IMR-90 (cell line): ENCODE data around the gene PRRC1. TPM values are rescaled to one million over a fixed set of nuclear protein-coding genes. Genes with fewer than 3 reads are reported as not detected.

ENCODE experiments used
- ATAC-seq: fragments of 200-7000 bp; cut with Tn5 transposase; 2 replicates; pipeline ENCODE4 v1.9.1; 2020; ENCODE audit warnings: low read depth, mild to moderate bottlenecking, moderate library complexity
- BruUV-seq: library from RNA; stranded (reverse); fragments of 400-500 nt; replicated peaks from 2 replicates; lab custom pipeline; 2021; lab: Mats Ljungman, UMichigan
- CTCF ChIA-PET: fragments of 300-600 bp; formaldehyde crosslinking; extraction: SDS; loops from one replicate; lab custom pipeline; 2021; ENCODE audit warnings: antibody characterized with exemption; lab: Yijun Ruan, JAX
- POLR2A ChIA-PET: fragments of 300-600 bp; sonication (Branson Sonifier 250); formaldehyde crosslinking; loops from one replicate; lab custom pipeline; 2022; ENCODE audit warnings: antibody characterized with exemption; ENCODE audit not compliant: unreplicated experiment; lab: Charles Lee
- DNase-seq: peaks from one replicate; pipeline ENCODE4 v3.0.0; 2013
- H2AFZ ChIP-seq: replicated peaks from 2 replicates; pipeline ENCODE3; 2013; ENCODE audit warnings: low read length, mild to moderate bottlenecking; ENCODE audit not compliant: poor library complexity
- H2AK5ac ChIP-seq: 2 replicates; pipeline ENCODE4 v1.6.1; 2013; ENCODE audit warnings: low read depth, low read length, inconsistent platforms
- H2AK9ac ChIP-seq: replicated peaks from 2 replicates; pipeline ENCODE3; 2013; ENCODE audit warnings: mild to moderate bottlenecking, low read depth, low read length, moderate library complexity; ENCODE audit not compliant: poor library complexity
- H2BK120ac ChIP-seq: 2 replicates; pipeline ENCODE4 v1.6.1; 2013; ENCODE audit warnings: low read depth, low read length, inconsistent platforms
- H2BK15ac ChIP-seq: 3 replicates; pipeline ENCODE4 v1.6.1; 2013; ENCODE audit warnings: low read depth, low read length, inconsistent platforms
- H2BK20ac ChIP-seq: 2 replicates; pipeline ENCODE4 v1.6.1; 2013; ENCODE audit warnings: low read depth, mild to moderate bottlenecking, inconsistent platforms, low read length, moderate library complexity
- H2BK5ac ChIP-seq: 2 replicates; pipeline ENCODE4 v1.6.1; 2013; ENCODE audit warnings: mild to moderate bottlenecking, low read depth, low read length, inconsistent platforms; ENCODE audit not compliant: poor library complexity, severe bottlenecking
- H3K14ac ChIP-seq: replicated peaks from 2 replicates; pipeline ENCODE4 v1.6.1; 2013; ENCODE audit warnings: low read depth, low read length, inconsistent platforms
- H3K18ac ChIP-seq: 2 replicates; pipeline ENCODE4 v1.6.1; 2013; ENCODE audit warnings: low read depth, low read length, control low read depth
- H3K23ac ChIP-seq: 2 replicates; pipeline ENCODE4 v1.6.1; 2013; ENCODE audit warnings: low read depth, low read length, inconsistent platforms
- H3K27ac ChIP-seq: 2 replicates; pipeline ENCODE4 v1.5.1; 2013; ENCODE audit warnings: mild to moderate bottlenecking, control low read depth, low read length; ENCODE audit not compliant: insufficient read depth
- H3K27me3 ChIP-seq: 2 replicates; pipeline ENCODE4 v1.6.1; 2013; ENCODE audit warnings: low read length; ENCODE audit not compliant: control insufficient read depth, insufficient read depth
- H3K36me3 ChIP-seq: 2 replicates; pipeline ENCODE4 v1.6.1; 2013; ENCODE audit warnings: low read length, mixed read lengths; ENCODE audit not compliant: control insufficient read depth, insufficient read depth
- H3K4ac ChIP-seq: 2 replicates; pipeline ENCODE4 v1.6.1; 2013; ENCODE audit warnings: low read depth, low read length, inconsistent platforms
- H3K4me1 ChIP-seq: 2 replicates; pipeline ENCODE4 v1.6.1; 2013; ENCODE audit warnings: low read length, mixed read lengths; ENCODE audit not compliant: control insufficient read depth, insufficient read depth
- H3K4me2 ChIP-seq: 2 replicates; pipeline ENCODE4 v1.6.1; 2013; ENCODE audit warnings: low read depth, mild to moderate bottlenecking, control low read depth, low read length, moderate library complexity
- H3K4me3 ChIP-seq: 2 replicates; pipeline ENCODE4 v1.5.1; 2013; ENCODE audit warnings: low read depth, mild to moderate bottlenecking, control low read depth, low read length, moderate library complexity; ENCODE audit not compliant: insufficient read depth
- H3K56ac ChIP-seq: 2 replicates; pipeline ENCODE4 v1.6.1; 2013; ENCODE audit warnings: low read length, inconsistent platforms; ENCODE audit not compliant: insufficient read depth; ENCODE audit errors: extremely low read depth
- H3K79me1 ChIP-seq, 2 experiments: 2 replicates each; pipeline ENCODE4 v1.6.1; 2013; ENCODE audit warnings: low read length in 2 of 2, inconsistent platforms in 1 of 2, low read depth in 1 of 2
- H3K9ac ChIP-seq: 2 replicates; pipeline ENCODE4 v1.6.1; 2013; ENCODE audit warnings: low read depth, low read length, control low read depth
- H3K9me1 ChIP-seq: 2 replicates; pipeline ENCODE4 v1.6.1; 2013; ENCODE audit warnings: low read length, inconsistent platforms; ENCODE audit not compliant: insufficient read depth
- H3K9me3 ChIP-seq: 2 replicates; pipeline ENCODE4 v1.6.1; 2013; ENCODE audit warnings: low read length; ENCODE audit not compliant: control insufficient read depth, insufficient read depth
- H4K20me1 ChIP-seq: 2 replicates; pipeline ENCODE4 v1.6.1; 2013; ENCODE audit warnings: low read length, inconsistent platforms; ENCODE audit not compliant: insufficient read depth
- H4K5ac ChIP-seq: 2 replicates; pipeline ENCODE4 v1.6.1; 2013; ENCODE audit warnings: mild to moderate bottlenecking, low read depth, low read length, control low read depth
- H4K8ac ChIP-seq, 2 experiments: 2 replicates each; pipeline ENCODE4 v1.6.1; 2013; ENCODE audit warnings: low read depth in 2 of 2, low read length in 2 of 2, control low read depth in 1 of 2, inconsistent platforms in 1 of 2
- H4K91ac ChIP-seq: 2 replicates; pipeline ENCODE4 v1.6.1; 2013; ENCODE audit warnings: low read depth, low read length, inconsistent platforms; ENCODE audit not compliant: insufficient read depth
- BHLHE40 ChIP-seq: fragments of 150-350 bp; IDR thresholded peaks from 2 replicates; pipeline ENCODE4 v1.6.1; 2016; ENCODE audit warnings: mild to moderate bottlenecking, low read depth, low read length
- CEBPB ChIP-seq: IDR thresholded peaks from 2 replicates; pipeline ENCODE4 v1.6.1; 2012; ENCODE audit warnings: low read depth, low read length, improper control_type of control experiment
- CHD1 ChIP-seq: IDR thresholded peaks from 2 replicates; pipeline ENCODE4 v1.6.1; 2012; ENCODE audit warnings: low read depth, low read length, improper control_type of control experiment
- FOS ChIP-seq: fragments of 150-350 bp; IDR thresholded peaks from 2 replicates; pipeline ENCODE4 v1.6.1; 2016; ENCODE audit warnings: low read depth, low read length
- MAFK ChIP-seq: IDR thresholded peaks from 2 replicates; pipeline ENCODE4 v1.6.1; 2012; ENCODE audit warnings: low read depth, low read length, improper control_type of control experiment
- MAZ ChIP-seq: IDR thresholded peaks from 2 replicates; pipeline ENCODE4 v1.6.1; 2012; ENCODE audit warnings: low read depth, mild to moderate bottlenecking, low read length, improper control_type of control experiment, moderate library complexity, borderline replicate concordance
- MXI1 ChIP-seq: IDR thresholded peaks from 2 replicates; pipeline ENCODE4 v1.6.1; 2012; ENCODE audit warnings: low read depth, mild to moderate bottlenecking, low read length, moderate library complexity, borderline replicate concordance
- NFE2L2 ChIP-seq: fragments of 150-350 bp; IDR thresholded peaks from 2 replicates; pipeline ENCODE4 v1.6.1; 2016; ENCODE audit warnings: low read depth, mild to moderate bottlenecking, low read length
- POLR2A ChIP-seq: IDR thresholded peaks from 2 replicates; pipeline ENCODE4 v1.6.1; 2012; ENCODE audit warnings: mild to moderate bottlenecking, low read depth, low read length
- RAD21 ChIP-seq: IDR thresholded peaks from 2 replicates; pipeline ENCODE4 v1.6.1; 2012; ENCODE audit warnings: low read length, improper control_type of control experiment
- RCOR1 ChIP-seq: IDR thresholded peaks from 2 replicates; pipeline ENCODE4 v1.6.1; 2012; ENCODE audit warnings: mild to moderate bottlenecking, low read length, improper control_type of control experiment; ENCODE audit not compliant: insufficient replicate concordance
- RFX5 ChIP-seq: IDR thresholded peaks from 2 replicates; pipeline ENCODE4 v1.8.0; 2012; ENCODE audit warnings: low read depth, mild to moderate bottlenecking, low read length, moderate library complexity
- SMC3 ChIP-seq: fragments of 150-350 bp; IDR thresholded peaks from 2 replicates; pipeline ENCODE4 v1.6.1; 2016; ENCODE audit warnings: low read depth, mild to moderate bottlenecking, antibody characterized with exemption, low read length, moderate library complexity
- USF2 ChIP-seq: fragments of 150-350 bp; IDR thresholded peaks from 2 replicates; pipeline ENCODE4 v1.6.1; 2017; ENCODE audit warnings: mild to moderate bottlenecking, antibody characterized with exemption, low read length, low read depth
- WGBS, 2 experiments: methylation state at CpG; one replicate each; pipeline versions ENCODE4 v1.1.5 to v1.1.7; 2013; ENCODE audit warnings: missing lambda C conversion rate in 2 of 2; ENCODE audit not compliant: insufficient read length in 1 of 2; ENCODE audit errors: extremely low coverage in 2 of 2; 5-methylcytosine and 5-hydroxymethylcytosine counted together
- dilution Hi-C: fragments of 300-500 bp; cut with HindIII; formaldehyde crosslinking; loops from one replicate; pipeline ENCODE4 v1.14.3; 2018; ENCODE audit warnings: low sequenced_read_pairs; ENCODE audit not compliant: unreplicated experiment
- in situ Hi-C: fragments of 300-500 bp; cut with MboI; formaldehyde crosslinking; loops from 3 replicates; pipeline ENCODE4 v1.14.3; 2019; ENCODE audit warnings: low sequenced_read_pairs, inconsistent platforms, mixed read lengths
- intact Hi-C: fragments of 100-400 bp; cut with micrococcal nuclease; formaldehyde crosslinking; loops from 2 replicates; pipeline ENCODE4 v1.10.0; 2022
- polyA plus RNA-seq, 3 experiments: library from polyadenylated mRNA; depleted of rRNA; stranded (reverse); fragments of >200 nt; gene quantifications; 2 replicates each; pipeline ENCODE4 v1.2.3, GENCODE V29; 2012; ENCODE audit warnings: low replicate concordance in 1 of 3
- total RNA-seq: library from RNA; depleted of rRNA; stranded (reverse); fragments of >200 nt; gene quantifications from 2 replicates; pipeline ENCODE4 v1.2.3, GENCODE V29; 2012
- TF ChIP-seq, protein P1 (sequence below): fragments of 150-350 bp; IDR thresholded peaks from 2 replicates; pipeline ENCODE4 v1.6.1; 2016; ENCODE audit warnings: low read depth, mild to moderate bottlenecking, low read length, moderate library complexity, borderline replicate concordance
- TF ChIP-seq, protein P2 (sequence below): conservative IDR thresholded peaks from 2 replicates; pipeline ENCODE4 v1.5.1; 2012; ENCODE audit warnings: mild to moderate bottlenecking, low read depth, low read length, improper control_type of control experiment

PRRC1 gene
- total and polyA plus RNA-seq, 2 of the 4 experiments (the other 2 are of a cell fraction) = 46.8 to 63.1 TPM

GRCh38 chr5:127587246-127587917 lies 69.9 kb downstream of the PRRC1 start:
- dilution Hi-C loops = no loop called here
- in situ Hi-C loops = loop anchor here (25.0 kb wide), 1 partner anchor 1250 kb away; no protein-coding TSS in a partner anchor

More at GRCh38 chr5:127587246-127587917, 69.9 kb downstream of the PRRC1 start:
- TF ChIP-seq NFE2L2 (no peak), BHLHE40 (no peak), SMC3 (no peak), MAZ (no peak), RAD21 (no peak), RCOR1 (no peak), MAFK (no peak), CHD1 (no peak), RFX5 (no peak), POLR2A (no peak), MXI1 (no peak), FOS (no peak), CEBPB (no peak), USF2 (no peak)
- TF ChIP-seq, protein P1, sequence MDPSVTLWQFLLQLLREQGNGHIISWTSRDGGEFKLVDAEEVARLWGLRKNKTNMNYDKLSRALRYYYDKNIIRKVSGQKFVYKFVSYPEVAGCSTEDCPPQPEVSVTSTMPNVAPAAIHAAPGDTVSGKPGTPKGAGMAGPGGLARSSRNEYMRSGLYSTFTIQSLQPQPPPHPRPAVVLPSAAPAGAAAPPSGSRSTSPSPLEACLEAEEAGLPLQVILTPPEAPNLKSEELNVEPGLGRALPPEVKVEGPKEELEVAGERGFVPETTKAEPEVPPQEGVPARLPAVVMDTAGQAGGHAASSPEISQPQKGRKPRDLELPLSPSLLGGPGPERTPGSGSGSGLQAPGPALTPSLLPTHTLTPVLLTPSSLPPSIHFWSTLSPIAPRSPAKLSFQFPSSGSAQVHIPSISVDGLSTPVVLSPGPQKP = no peak
- TF ChIP-seq, protein P2, sequence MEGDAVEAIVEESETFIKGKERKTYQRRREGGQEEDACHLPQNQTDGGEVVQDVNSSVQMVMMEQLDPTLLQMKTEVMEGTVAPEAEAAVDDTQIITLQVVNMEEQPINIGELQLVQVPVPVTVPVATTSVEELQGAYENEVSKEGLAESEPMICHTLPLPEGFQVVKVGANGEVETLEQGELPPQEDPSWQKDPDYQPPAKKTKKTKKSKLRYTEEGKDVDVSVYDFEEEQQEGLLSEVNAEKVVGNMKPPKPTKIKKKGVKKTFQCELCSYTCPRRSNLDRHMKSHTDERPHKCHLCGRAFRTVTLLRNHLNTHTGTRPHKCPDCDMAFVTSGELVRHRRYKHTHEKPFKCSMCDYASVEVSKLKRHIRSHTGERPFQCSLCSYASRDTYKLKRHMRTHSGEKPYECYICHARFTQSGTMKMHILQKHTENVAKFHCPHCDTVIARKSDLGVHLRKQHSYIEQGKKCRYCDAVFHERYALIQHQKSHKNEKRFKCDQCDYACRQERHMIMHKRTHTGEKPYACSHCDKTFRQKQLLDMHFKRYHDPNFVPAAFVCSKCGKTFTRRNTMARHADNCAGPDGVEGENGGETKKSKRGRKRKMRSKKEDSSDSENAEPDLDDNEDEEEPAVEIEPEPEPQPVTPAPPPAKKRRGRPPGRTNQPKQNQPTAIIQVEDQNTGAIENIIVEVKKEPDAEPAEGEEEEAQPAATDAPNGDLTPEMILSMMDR = no peak
- H2AK5ac ChIP-seq = no peak overlapping the region
- no peak overlapping the region for H2BK15ac ChIP-seq
- H3K9me1 ChIP-seq = no peaks in the 10 kb centered on the region
- no peak overlapping the region for H3K27ac ChIP-seq
- no peak overlapping the region for H4K8ac ChIP-seq
- H4K91ac ChIP-seq = no peak overlapping the region
- no peak overlapping the region for H3K56ac ChIP-seq
- no peaks in the 10 kb centered on the region for H4K20me1 ChIP-seq
- ChIA-PET CTCF (interaction anchor here (1.0 kb wide), 1 partner anchor 9 kb away, joined by 3 read pairs; no protein-coding TSS in a partner anchor), POLR2A (no interaction called here)
- WGBS, 2 experiments = 72% methylated on average over 2 of the region's 4 CpGs; no CpG with 5 or more reads in 1 of the 2 experiments
- no peak overlapping the region for H4K5ac ChIP-seq
- no peak overlapping the region for H2BK120ac ChIP-seq
- no peak overlapping the region for H3K18ac ChIP-seq
- H3K9me3 ChIP-seq = no peaks in the 10 kb centered on the region
- no peak overlapping the region for H3K23ac ChIP-seq
- peaks cover 2% of the 10 kb centered on the region; the same call in 1 of the 2 replicates for H3K27me3 ChIP-seq
- DNase-seq (no peak), ATAC-seq (no peak)
- no TSS peak for BruUV-seq
- no peak overlapping the region for H3K14ac ChIP-seq
- intact Hi-C loops = no loop called here
- no peaks in the 10 kb centered on the region for H3K36me3 ChIP-seq
- no peak overlapping the region for H3K9ac ChIP-seq
- no peak overlapping the region for H2AK9ac ChIP-seq
- H2AFZ ChIP-seq = no peak overlapping the region
- H3K4me3 ChIP-seq = no peak overlapping the region
- H2BK20ac ChIP-seq = no peak overlapping the region
- no peaks in the 10 kb centered on the region for H3K79me1 ChIP-seq
- no peak overlapping the region for H3K4ac ChIP-seq
- no peak overlapping the region for H2BK5ac ChIP-seq
- H3K4me2 ChIP-seq = no peak overlapping the region
- no peaks in the 10 kb centered on the region for H3K4me1 ChIP-seq
